ENCODE measurements around the gene ITGA1.

GRCh38 chr5:53002491-53002890, 214.8 kb downstream of the ITGA1 start:
- TF ChIP-seq TAF1 (IDR thresholded peaks at IDR 0.05; ENCODE audit: borderline replicate concordance, low read depth, low read length) (no peak), POLR2A (IDR thresholded peaks at IDR 0.05; ENCODE audit: low read depth, low read length) (no peak)
